Muscle of leg (tissue), 11 donors: ENCODE data around the gene SUB1. TPM values are rescaled to one million over a fixed set of nuclear protein-coding genes. Genes with fewer than 3 reads are reported as not detected.
"Not testable (repeated sequence)": the region's sequence is repeated elsewhere in the genome, so short reads cannot be mapped to it uniquely, and the experiment has no call there.

Experiments used
- DNase-seq: peaks from one replicate; pipeline ENCODE4 v3.0.0; 2013
- H3K27ac ChIP-seq: one replicate; pipeline ENCODE4 v1.5.1; 2013; ENCODE audit warnings: mild to moderate bottlenecking, low read length, control low read depth
- H3K27me3 ChIP-seq: one replicate; pipeline ENCODE4 v1.6.1; 2013; ENCODE audit warnings: low read length; ENCODE audit not compliant: control insufficient read depth, insufficient read depth
- H3K36me3 ChIP-seq: one replicate; pipeline ENCODE4 v1.6.1; 2013; ENCODE audit warnings: low read length; ENCODE audit not compliant: control insufficient read depth, insufficient read depth
- H3K4me1 ChIP-seq: one replicate; pipeline ENCODE4 v1.6.1; 2013; ENCODE audit warnings: low read length; ENCODE audit not compliant: control insufficient read depth, insufficient read depth
- H3K4me3 ChIP-seq: one replicate; pipeline ENCODE4 v1.5.1; 2013; ENCODE audit warnings: low read length, control low read depth
- H3K9me3 ChIP-seq: replicated peaks from 2 replicates; pipeline ENCODE4 v1.6.1; 2013; ENCODE audit warnings: low read depth, low read length; ENCODE audit not compliant: control insufficient read depth
- WGBS: methylation state at CpG from one replicate; pipeline ENCODE4 v1.1.5; 2013; ENCODE audit warnings: missing lambda C conversion rate; ENCODE audit not compliant: insufficient coverage; 5-methylcytosine and 5-hydroxymethylcytosine counted together
- polyA plus RNA-seq, 8 donors: library from polyadenylated mRNA; unstranded; fragments of 120-200 nt; gene quantifications; one replicate each; pipeline versions ENCODE4 v1.2.1 to v1.2.3, GENCODE V29; 2013; ENCODE audit warnings: inconsistent platforms in 1 of 8, low replicate concordance in 1 of 8; ENCODE audit not compliant: insufficient read length in 8 of 8, insufficient read depth in 1 of 8
- total RNA-seq: library from RNA; stranded (reverse); fragments of 120-200 nt; gene quantifications from one replicate; pipeline ENCODE4 v1.2.4, GENCODE V29; 2013

Gene SUB1
- total and polyA plus RNA-seq, 9 donors = 238 to 318 (median 269) TPM

- no peak for DNase-seq
- Histone ChIP-seq H3K27ac (no peak overlapping the region), H3K36me3 (no peaks in the 10 kb centered on the region), H3K9me3 (no peaks in the 10 kb centered on the region), H3K4me1 (peaks cover under 1% of the 10 kb centered on the region), H3K4me3 (no peak overlapping the region), H3K27me3 (no peaks in the 10 kb centered on the region)
- 100% methylated on average over 3 of the region's 8 CpGs for WGBS
Observed at GRCh38 chr5:32543291-32543690, 42.1 kb upstream of the SUB1 start.

GRCh38 chr5:32545102-32545800, 40.1 kb upstream of the SUB1 start:
- Histone ChIP-seq H3K27ac (no peak overlapping the region), H3K27me3 (no peaks in the 10 kb centered on the region), H3K36me3 (no peaks in the 10 kb centered on the region), H3K4me3 (no peak overlapping the region), H3K9me3 (no peaks in the 10 kb centered on the region), H3K4me1 (no peaks in the 10 kb centered on the region)
- no peak for DNase-seq
- 41% methylated on average over 7 of the region's 12 CpGs for WGBS

DNA sequence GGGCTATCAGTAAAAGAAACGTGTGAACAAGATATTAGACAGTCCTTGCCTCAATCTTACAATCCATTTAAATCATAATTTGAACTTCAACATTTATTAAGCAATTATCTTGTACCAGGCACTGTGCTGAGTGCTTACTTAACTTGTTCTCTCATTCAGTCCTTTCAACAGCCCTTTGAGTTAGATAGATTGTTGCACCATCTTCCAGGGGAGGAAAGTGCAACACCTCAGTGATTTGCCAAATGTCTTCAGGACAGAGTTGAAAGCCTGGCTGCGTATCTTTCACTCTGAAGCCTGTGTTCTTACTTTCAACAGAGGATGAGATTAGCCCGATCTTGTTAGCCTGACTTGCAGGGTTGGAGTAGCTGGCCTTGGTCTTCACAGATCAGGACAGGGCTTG, 34.2 kb upstream of the SUB1 start:
- WGBS = 80% methylated on average over 1 of the region's 3 CpGs
- no peaks in the 10 kb centered on the region for H3K9me3 ChIP-seq
- H3K27me3 ChIP-seq = no peaks in the 10 kb centered on the region
- no peaks in the 10 kb centered on the region for H3K36me3 ChIP-seq
- no peak overlapping the region for H3K27ac ChIP-seq
- no peak for DNase-seq
- no peaks in the 10 kb centered on the region for H3K4me1 ChIP-seq
- no peak overlapping the region for H3K4me3 ChIP-seq

GRCh38 chr5:32551865-32552264, 33.5 kb upstream of the SUB1 start:
- Histone ChIP-seq H3K4me1 (no peaks in the 10 kb centered on the region), H3K27ac (no peak overlapping the region), H3K4me3 (no peak overlapping the region), H3K27me3 (no peaks in the 10 kb centered on the region), H3K36me3 (no peaks in the 10 kb centered on the region), H3K9me3 (no peaks in the 10 kb centered on the region)
- WGBS = no CpG with 5 or more reads among the region's 2 CpGs
- no peak for DNase-seq

DNA sequence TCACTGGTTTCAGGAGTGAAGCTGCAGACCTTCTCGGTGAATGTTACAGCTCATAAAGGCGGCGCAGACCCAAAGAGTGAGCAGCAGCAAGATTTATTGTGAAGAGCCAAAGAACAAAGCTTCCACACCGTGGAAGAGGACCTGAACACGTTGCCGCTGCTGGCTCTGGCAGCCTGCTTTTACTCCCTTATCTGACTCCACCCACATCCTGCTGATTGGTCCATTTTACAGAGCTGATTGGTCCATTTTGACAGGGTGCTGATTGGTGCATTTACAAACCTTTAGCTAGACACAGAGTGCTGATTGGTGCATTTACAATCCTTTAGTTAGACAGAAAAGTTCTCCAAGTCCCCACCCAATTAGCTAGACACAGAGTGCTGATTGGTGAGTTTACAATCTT, 32.9 kb upstream of the SUB1 start:
- H3K27ac ChIP-seq, DNase-seq, H3K4me3 ChIP-seq, H3K4me1 ChIP-seq, H3K9me3 ChIP-seq, H3K27me3 ChIP-seq, H3K36me3 ChIP-seq: not testable (repeated sequence)
- WGBS = 96% methylated on average over 3 of the region's 6 CpGs

DNA sequence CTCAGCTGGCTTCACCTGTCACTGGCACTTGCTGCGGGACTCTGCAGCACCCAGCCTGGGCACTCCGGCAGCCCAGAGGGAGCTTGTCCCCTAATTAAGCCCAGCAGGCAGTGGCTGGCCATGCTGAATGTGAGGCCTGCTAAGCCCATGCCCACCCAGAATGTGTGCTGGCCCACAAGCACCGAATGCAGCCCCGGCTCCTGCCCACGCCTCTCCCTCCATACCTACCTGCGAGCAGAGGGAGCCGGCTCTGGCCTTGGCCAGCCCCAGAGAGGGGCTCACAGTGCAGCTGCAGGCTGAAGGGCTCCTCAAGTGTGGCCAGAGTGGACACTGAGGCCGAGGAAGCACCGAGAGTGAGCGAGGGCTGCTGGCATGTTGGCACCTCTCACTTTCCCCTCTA, 32.4 kb upstream of the SUB1 start:
- DNase-seq = no peak
- Histone ChIP-seq H3K27me3 (no peaks in the 10 kb centered on the region), H3K4me1 (no peaks in the 10 kb centered on the region), H3K27ac (no peak overlapping the region), H3K9me3 (no peaks in the 10 kb centered on the region), H3K4me3 (no peak overlapping the region), H3K36me3 (no peaks in the 10 kb centered on the region)
- 95% methylated on average over 9 of the region's 10 CpGs for WGBS

- H3K9me3 ChIP-seq, H3K4me3 ChIP-seq, H3K27ac ChIP-seq, H3K27me3 ChIP-seq, H3K4me1 ChIP-seq, DNase-seq, H3K36me3 ChIP-seq: not testable (repeated sequence)
- WGBS = no CpG with 5 or more reads among the region's 2 CpGs
Observed at GRCh38 chr5:32554181-32554780, 31.1 kb upstream of the SUB1 start.

- H3K4me1 ChIP-seq, H3K27me3 ChIP-seq, DNase-seq, H3K9me3 ChIP-seq, H3K36me3 ChIP-seq, H3K27ac ChIP-seq, H3K4me3 ChIP-seq: not testable (repeated sequence)
- WGBS = 75% methylated on average over 3 of the region's 6 CpGs
Observed at GRCh38 chr5:32556543-32556942, 28.8 kb upstream of the SUB1 start.

- H3K9me3 ChIP-seq = no peaks in the 10 kb centered on the region
- no peaks in the 10 kb centered on the region for H3K36me3 ChIP-seq
- H3K27ac ChIP-seq = no peak overlapping the region
- DNase-seq = no peak
- no peaks in the 10 kb centered on the region for H3K4me1 ChIP-seq
- no peaks in the 10 kb centered on the region for H3K27me3 ChIP-seq
- no peak overlapping the region for H3K4me3 ChIP-seq
Observed at GRCh38 chr5:32559411-32559810, 25.9 kb upstream of the SUB1 start.

GRCh38 chr5:32559921-32560320, 25.4 kb upstream of the SUB1 start:
- Histone ChIP-seq H3K27me3 (no peaks in the 10 kb centered on the region), H3K9me3 (no peaks in the 10 kb centered on the region), H3K4me1 (no peaks in the 10 kb centered on the region), H3K4me3 (no peak overlapping the region), H3K27ac (no peak overlapping the region), H3K36me3 (no peaks in the 10 kb centered on the region)
- DNase-seq = no peak

DNA sequence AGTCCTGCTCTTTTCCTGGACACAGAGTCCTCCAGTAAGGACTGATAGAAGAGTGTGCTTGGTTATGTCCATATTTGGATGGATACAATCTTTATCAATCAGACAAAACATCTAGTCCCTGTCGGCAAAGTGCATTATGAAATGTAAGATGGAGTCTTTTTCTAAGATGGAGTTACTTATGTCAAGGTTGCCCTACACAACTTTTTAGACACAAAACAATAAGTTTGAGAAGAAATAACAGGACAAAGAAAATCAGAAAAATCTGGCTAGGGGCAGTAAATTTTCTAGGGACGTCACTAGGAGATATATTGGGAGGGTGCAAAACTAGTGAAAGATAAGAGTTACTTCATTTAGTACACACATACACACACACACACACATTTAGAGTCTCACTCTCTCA, 23.3 kb upstream of the SUB1 start:
- H3K4me3 ChIP-seq = no peak overlapping the region
- no CpG with 5 or more reads among the region's 2 CpGs for WGBS

More for the DNA sequence above, 23.3 kb upstream of the SUB1 start:
- no peaks in the 10 kb centered on the region for H3K36me3 ChIP-seq
- no peaks in the 10 kb centered on the region for H3K4me1 ChIP-seq
- no peak for DNase-seq
- H3K27ac ChIP-seq = no peak overlapping the region
- H3K9me3 ChIP-seq = no peaks in the 10 kb centered on the region
- H3K27me3 ChIP-seq = no peaks in the 10 kb centered on the region
